NCI-H2171 (cell line): Measurements from ENCODE around the gene AGMO.

Experiments used
- DNase-seq: peaks from one replicate; lab custom pipeline; 2025; lab: John Stamatoyannopoulos, UW

Gene AGMO

GRCh38 chr7:15561835-15562234 lies at the start of gene AGMO:
Gene AGMO (minus strand): TSS chr7:15562015.
- DNase-seq, result no peak

GRCh38 chr7:15610503-15610902 lies 48.7 kb upstream of the AGMO start:
- DNase-seq, result no peak

DNA sequence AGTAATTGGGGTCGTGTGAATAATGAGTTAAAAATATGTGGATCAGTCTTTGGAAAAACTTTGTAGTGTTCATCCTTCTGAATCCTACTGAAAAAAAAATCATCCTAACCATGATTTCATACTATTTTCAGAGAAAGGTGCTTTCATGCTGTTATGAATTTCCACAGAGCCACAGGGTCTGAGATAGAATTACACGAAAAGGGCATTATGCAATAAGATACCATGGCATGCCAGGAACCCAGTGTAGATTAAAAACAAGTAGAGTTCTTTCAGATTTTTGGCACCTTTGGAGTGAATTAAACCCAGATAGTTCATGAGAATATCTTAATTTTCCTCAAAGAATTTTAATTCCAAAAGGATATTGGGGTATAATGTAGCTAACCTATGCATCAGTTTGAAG lies 47.5 kb upstream of the AGMO start:
- DNase-seq, result peak; percentile 37

- DNase-seq, result no peak
Observed at GRCh38 chr7:15607529-15608210, 45.9 kb upstream of the AGMO start.

DNA sequence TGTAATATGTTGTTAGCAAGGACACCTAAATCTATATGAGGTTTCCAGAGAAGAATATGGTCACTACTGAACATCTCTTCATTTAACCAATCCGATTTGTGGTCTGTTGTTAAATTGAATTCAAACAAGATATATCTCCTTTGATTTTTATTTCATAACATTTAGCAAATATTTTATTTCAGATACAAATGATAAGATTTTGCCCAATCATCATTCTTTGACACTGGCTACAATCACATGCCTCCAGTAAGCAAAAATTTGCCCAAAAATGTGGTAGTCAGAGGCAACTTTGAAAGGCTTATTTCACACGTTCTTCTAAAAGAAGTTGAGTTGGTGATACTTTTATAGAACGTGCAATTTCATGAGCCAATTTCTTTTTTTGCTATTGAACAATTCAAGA lies 44.7 kb upstream of the AGMO start:
- DNase-seq, result no peak

DNA sequence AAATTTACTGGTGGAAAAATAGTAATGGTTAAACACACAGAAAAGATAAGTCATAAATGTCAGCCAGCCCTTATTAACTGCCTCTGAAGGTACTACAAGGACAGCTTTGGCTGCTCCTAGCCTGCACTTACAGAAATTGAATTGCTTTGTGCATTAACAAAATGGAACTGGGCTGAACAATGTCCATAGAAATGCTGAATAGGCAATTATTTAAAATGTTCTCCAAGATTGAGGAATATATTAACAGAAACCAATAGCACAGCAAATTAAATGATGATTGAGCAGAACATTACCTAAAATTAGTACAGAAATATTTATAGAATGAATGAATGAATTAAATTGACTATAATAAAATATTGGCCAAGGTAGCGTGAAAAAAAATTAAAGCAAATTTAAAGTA lies 42.4 kb upstream of the AGMO start:
- no peak for DNase-seq

DNA sequence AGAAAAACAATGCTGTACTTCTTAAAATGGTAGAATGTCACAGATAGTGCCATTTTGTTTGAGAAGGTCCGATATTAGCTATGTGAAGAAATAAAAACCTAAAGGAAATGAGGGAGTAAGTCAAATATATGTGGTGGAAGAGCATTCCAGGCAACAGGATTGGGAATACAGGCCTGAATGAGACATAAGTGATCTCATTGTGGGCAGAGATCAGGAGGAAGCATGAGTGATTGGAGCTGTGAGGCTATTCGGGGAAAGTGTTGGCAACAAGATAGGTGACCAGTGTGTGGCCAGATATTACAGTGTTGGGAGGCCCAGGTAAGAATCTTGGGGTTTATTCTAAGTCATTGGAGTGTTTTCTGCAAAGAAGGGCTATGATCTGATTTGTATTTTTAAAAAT lies 41.3 kb upstream of the AGMO start:
- DNase-seq, result no peak

DNA sequence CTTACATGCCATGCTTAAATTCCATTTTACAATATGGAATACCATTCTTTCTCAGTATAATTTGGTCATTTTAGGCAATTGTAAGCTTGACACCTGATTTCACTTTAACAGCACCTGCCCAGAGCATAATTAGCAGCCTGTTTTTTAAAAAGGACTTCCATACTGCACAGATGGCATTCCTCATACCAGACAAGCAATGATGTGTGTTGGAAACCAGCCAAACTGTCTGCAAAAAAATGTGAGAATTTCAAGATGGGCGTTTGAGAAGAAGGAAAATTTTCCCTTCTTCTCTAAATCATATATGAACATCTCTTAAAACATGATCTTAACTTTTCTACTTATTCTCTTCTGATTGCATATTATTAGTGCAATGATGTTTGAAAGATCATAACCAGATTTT lies 40.4 kb upstream of the AGMO start:
- DNase-seq, result peak; percentile 90

DNA sequence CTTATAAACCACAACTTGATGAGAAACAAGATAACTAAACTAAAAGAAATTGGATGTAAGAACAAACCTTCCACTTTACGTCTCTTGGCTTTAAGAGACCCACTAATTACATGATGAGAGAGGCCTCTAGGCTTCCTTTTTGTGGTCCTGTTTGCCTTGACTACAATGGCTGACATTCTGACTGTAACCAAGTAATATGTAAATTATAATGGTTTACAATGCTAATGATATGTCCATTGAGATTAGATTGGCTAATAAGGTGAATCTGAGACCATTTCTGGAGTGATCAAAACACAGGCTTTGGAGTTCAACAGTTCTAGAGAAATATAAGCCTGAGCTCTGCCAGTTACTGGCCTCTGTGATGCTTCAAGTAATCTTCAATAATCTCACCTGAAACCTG lies 39.4 kb upstream of the AGMO start:
- DNase-seq, result no peak

DNA sequence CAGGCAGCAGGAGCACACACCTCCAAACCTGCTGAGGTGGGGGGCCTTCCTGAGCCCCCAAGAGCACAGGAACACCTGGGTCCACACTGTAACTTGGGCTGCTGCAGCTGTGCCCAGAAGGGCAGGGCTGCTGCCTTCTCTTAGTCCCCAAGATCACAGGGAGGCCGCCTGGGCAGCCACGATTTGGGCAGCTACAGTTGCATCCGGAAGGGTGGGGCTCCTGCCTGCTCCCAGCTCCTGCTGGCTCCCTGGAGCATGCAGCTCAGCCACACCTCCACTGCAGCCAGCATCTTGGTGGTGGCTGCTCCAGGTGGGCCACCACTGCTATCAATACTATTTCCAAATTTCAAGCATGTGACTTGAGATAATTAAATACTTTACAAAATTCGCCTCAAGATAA lies 38.5 kb upstream of the AGMO start:
- DNase-seq, result no peak

DNA sequence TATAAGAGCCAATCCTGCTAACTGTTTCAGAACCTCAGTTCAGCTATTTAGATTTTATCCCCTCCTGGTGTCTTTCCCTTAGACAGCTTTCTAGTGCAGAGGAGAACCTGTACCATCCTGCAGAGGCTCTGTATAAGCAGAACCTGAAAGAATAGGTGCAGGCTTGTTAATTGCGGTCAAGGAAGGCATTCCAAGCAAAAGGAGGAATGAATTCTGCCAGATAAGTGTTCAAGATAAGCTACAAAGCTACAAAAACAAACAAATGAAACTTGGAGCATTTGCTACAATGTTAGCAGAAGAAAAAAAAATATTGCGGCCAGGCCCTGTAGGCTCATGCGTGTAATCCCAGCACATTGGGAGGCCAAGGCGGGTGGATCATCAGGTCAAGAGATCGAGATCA lies 32.6 kb upstream of the AGMO start:
- DNase-seq, result no peak

DNA sequence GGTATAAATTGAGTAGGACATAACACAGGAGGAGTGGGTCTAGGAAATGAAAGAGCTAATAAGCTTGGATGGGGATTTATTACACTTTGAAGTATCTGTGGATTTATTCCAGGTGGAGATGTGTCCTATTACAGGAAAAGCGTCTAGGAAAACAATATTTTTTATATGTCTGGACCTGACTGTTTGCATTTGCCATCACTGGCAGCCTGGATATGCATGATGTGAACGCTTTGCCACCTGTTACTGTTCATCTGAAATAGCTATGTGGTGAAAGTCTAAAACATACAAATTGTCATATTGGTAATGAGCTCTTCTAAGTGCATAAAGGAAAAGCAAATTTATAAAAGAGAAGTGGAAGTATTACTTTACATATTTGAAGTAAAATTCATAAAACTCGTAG lies 31.6 kb upstream of the AGMO start:
- peak; percentile 25 for DNase-seq

- DNase-seq, result no peak
Observed at GRCh38 chr7:15586266-15586665, 24.5 kb upstream of the AGMO start.

GRCh38 chr7:15584575-15584974 lies 22.8 kb upstream of the AGMO start:
- no peak for DNase-seq

DNA sequence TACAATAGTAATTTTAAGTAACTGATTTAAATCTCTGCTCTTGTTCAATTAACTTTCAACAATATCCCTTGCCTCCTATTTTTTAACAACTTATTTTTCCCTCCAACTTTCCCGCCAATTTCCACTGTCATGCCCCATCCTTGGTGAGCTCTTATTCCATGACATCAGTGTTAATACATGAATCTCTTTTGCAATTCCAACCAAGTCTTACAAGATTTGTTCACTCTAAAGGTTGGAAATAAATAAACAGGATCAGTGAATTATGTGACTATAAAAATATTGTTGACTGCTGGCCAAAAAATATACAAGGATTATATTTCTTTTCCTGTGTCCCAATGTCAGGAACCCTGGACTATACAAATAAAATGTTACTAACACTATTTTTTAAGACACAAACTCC lies 21.0 kb upstream of the AGMO start:
- no peak for DNase-seq

- DNase-seq, result no peak
Observed at GRCh38 chr7:15581352-15581951, 19.6 kb upstream of the AGMO start.

DNA sequence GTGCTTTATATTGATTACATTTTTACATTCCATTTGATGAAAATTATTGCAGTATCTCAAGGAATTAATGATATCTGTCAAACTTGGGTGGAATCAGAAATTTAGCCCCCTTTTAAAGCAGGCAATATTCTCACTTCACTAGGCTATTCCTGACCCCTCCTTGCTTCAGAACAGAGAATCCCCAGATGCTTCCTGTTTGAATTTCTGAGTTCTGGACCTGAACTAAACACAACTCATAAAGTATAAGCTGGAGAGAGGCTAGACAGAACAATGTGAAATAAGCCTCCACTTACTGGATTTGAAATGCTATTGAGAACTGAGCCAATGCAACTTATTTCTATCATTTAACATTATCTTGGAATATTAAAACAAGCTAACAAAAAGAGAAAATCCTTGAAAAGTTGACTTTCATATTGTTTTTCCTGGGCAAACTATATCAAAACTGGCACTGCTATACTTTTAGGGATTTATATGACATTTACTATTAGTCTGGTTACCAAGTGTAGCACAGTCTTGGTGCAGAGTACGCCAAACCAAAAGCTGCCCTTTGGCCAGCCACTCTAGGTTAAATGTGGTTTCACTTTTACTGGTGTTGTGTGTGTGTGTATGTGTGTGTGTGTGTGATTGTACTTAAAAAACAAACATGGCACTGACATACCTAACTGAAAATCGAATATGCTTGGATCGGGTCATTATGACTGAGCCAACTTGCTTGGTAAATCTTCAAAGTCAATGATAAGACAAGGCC lies 19.0 kb upstream of the AGMO start:
- no peak for DNase-seq

DNA sequence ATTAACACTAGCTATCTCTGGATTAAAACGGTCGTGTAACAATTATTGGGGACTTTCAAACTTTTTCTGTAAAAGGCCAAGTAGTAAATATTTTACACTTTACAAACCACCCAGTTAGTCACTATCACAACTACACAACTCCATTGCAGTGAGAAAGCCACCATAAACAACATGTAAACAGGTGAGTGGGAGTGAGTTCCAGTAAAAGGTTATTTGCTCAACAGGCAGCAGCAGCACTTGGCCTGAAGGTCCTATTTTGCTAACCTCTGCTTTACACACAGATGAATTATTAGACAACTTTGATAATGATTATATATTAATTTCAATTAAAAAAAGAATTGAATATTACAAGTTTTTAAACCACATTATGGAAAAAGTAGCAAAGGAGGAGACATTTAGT lies 15.8 kb upstream of the AGMO start:
- no peak for DNase-seq

GRCh38 chr7:15571301-15571878 lies 9.6 kb upstream of the AGMO start:
- no peak for DNase-seq

GRCh38 chr7:15567652-15568051 lies 5.8 kb upstream of the AGMO start:
- no peak for DNase-seq

DNA sequence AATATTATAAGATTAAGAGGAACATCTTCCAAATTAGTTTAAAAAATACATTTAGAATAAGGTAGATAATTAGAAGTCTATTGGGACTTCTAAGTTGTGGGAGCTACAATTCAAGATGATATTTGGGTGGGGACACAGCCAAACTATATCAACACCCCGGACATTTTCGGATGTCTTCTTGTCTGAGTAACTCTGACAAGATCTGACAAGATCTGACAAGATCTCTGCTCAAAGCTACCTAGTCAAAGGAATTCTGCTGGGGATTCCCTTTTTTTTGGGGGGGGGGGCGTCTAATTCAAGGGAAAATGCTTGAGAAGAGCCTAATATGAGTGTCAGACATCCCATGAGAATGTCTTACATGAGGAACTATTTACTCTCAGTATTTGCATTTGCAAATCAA lies 5.2 kb upstream of the AGMO start:
- DNase-seq, result no peak

- no peak for DNase-seq
Observed at GRCh38 chr7:15566476-15566875, 4.7 kb upstream of the AGMO start.

DNA sequence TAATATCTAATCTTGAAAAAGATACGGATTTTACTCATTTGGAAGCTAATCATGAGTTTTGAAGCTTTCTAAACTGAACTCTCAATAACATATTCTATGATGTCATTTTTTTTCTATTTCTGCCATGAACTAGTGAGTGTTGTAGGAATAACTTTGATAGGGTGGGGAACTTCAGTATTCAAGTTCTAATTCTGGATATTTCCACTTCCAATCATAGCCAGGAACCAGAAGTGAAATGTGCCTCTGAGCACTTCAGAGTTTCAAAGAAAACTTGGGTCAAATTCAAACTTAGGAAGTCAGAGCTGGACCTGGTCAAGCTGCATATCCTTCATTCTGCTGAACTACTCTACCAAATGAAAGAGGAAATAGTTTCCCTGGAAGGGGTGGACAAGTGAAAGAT lies 847 bp downstream of the AGMO start:
- DNase-seq, result no peak
